SK-N-SH (cell line): ENCODE results near the gene CCDC149.

ENCODE experiments used
- EP300 ChIP-seq, 2 experiments: IDR thresholded peaks; 2 replicates each; pipeline versions ENCODE4 v1.4.0 to v1.6.1; 2012; ENCODE audit warnings: borderline replicate concordance in 1 of 2, low read depth in 1 of 2, low read length in 1 of 2
- JUND ChIP-seq: IDR thresholded peaks from 2 replicates; pipeline ENCODE4 v1.4.0; 2012
- RFX5 ChIP-seq: IDR thresholded peaks from 2 replicates; pipeline ENCODE4 v1.6.1; 2012; ENCODE audit warnings: mild to moderate bottlenecking, improper control_type of control experiment, low read length
- TAF1 ChIP-seq: IDR thresholded peaks from 2 replicates; pipeline ENCODE4 v1.6.1; 2012; ENCODE audit warnings: low read depth, mild to moderate bottlenecking, low read length, moderate library complexity, borderline replicate concordance
- TEAD4 ChIP-seq: IDR thresholded peaks from 2 replicates; pipeline ENCODE4 v1.4.0; 2012; ENCODE audit warnings: mild to moderate bottlenecking, borderline replicate concordance; ENCODE audit not compliant: insufficient read depth
- TF ChIP-seq, protein P1 (sequence below): IDR thresholded peaks from 2 replicates; pipeline ENCODE4 v1.4.0; 2012; ENCODE audit warnings: low read depth, borderline replicate concordance
- TF ChIP-seq, protein P2 (sequence below): fragments of 200-600 bp; sonication (generic); IDR thresholded peaks from 2 replicates; pipeline ENCODE4 v1.6.1; 2017; ENCODE audit warnings: antibody characterized with exemption, mild to moderate bottlenecking, moderate library complexity
- TF ChIP-seq, protein P3 (sequence below): fragments of 150-350 bp; IDR thresholded peaks from 2 replicates; pipeline ENCODE4 v1.6.1; 2017; ENCODE audit warnings: antibody characterized with exemption, low read length, low read depth, borderline replicate concordance

DNA sequence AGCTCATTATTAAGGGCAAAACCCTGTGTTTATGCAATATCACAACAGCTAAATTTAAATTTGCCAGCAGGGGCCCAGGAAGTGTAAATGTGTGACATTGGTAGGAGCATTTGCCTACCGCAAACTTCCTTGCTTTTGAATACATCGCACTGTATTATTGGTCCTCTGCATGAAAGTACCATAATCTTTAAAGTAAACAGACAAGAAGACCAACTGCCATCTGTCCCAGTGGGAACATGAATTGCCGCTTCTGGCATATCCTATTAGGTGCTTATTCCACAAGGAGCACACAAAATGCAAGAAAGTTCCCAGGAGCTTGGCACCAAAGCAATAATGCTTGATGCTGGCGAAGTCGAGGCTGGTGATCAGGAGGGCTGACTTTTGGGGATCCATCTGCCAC lies 66.1 kb downstream of the CCDC149 start:
- TF ChIP-seq, protein P1, sequence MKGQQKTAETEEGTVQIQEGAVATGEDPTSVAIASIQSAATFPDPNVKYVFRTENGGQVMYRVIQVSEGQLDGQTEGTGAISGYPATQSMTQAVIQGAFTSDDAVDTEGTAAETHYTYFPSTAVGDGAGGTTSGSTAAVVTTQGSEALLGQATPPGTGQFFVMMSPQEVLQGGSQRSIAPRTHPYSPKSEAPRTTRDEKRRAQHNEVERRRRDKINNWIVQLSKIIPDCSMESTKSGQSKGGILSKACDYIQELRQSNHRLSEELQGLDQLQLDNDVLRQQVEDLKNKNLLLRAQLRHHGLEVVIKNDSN: no peak
- TF ChIP-seq, protein P2, sequence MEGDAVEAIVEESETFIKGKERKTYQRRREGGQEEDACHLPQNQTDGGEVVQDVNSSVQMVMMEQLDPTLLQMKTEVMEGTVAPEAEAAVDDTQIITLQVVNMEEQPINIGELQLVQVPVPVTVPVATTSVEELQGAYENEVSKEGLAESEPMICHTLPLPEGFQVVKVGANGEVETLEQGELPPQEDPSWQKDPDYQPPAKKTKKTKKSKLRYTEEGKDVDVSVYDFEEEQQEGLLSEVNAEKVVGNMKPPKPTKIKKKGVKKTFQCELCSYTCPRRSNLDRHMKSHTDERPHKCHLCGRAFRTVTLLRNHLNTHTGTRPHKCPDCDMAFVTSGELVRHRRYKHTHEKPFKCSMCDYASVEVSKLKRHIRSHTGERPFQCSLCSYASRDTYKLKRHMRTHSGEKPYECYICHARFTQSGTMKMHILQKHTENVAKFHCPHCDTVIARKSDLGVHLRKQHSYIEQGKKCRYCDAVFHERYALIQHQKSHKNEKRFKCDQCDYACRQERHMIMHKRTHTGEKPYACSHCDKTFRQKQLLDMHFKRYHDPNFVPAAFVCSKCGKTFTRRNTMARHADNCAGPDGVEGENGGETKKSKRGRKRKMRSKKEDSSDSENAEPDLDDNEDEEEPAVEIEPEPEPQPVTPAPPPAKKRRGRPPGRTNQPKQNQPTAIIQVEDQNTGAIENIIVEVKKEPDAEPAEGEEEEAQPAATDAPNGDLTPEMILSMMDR: no peak
- TF ChIP-seq EP300 (IDR thresholded peaks at IDR 0.05; ENCODE audit: borderline replicate concordance in 1 of 2, low read depth in 1 of 2, low read length in 1 of 2): no peak
- no peak for TF ChIP-seq JUND
- no peak for TF ChIP-seq TEAD4
- TF ChIP-seq, protein P3, sequence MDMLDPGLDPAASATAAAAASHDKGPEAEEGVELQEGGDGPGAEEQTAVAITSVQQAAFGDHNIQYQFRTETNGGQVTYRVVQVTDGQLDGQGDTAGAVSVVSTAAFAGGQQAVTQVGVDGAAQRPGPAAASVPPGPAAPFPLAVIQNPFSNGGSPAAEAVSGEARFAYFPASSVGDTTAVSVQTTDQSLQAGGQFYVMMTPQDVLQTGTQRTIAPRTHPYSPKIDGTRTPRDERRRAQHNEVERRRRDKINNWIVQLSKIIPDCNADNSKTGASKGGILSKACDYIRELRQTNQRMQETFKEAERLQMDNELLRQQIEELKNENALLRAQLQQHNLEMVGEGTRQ: no peak
- TF ChIP-seq TAF1: no peak
- TF ChIP-seq RFX5: no peak
